Measurements from ENCODE around the gene KIF16B. TPM values are rescaled to one million over a fixed set of nuclear protein-coding genes. Genes with fewer than 3 reads are reported as not detected.

Gene KIF16B, protein sequence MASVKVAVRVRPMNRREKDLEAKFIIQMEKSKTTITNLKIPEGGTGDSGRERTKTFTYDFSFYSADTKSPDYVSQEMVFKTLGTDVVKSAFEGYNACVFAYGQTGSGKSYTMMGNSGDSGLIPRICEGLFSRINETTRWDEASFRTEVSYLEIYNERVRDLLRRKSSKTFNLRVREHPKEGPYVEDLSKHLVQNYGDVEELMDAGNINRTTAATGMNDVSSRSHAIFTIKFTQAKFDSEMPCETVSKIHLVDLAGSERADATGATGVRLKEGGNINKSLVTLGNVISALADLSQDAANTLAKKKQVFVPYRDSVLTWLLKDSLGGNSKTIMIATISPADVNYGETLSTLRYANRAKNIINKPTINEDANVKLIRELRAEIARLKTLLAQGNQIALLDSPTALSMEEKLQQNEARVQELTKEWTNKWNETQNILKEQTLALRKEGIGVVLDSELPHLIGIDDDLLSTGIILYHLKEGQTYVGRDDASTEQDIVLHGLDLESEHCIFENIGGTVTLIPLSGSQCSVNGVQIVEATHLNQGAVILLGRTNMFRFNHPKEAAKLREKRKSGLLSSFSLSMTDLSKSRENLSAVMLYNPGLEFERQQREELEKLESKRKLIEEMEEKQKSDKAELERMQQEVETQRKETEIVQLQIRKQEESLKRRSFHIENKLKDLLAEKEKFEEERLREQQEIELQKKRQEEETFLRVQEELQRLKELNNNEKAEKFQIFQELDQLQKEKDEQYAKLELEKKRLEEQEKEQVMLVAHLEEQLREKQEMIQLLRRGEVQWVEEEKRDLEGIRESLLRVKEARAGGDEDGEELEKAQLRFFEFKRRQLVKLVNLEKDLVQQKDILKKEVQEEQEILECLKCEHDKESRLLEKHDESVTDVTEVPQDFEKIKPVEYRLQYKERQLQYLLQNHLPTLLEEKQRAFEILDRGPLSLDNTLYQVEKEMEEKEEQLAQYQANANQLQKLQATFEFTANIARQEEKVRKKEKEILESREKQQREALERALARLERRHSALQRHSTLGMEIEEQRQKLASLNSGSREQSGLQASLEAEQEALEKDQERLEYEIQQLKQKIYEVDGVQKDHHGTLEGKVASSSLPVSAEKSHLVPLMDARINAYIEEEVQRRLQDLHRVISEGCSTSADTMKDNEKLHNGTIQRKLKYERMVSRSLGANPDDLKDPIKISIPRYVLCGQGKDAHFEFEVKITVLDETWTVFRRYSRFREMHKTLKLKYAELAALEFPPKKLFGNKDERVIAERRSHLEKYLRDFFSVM (N-terminal part only)
- total RNA-seq (2021; ENCODE audit: unreplicated experiment) (16.6 TPM), Bru-seq, nascent RNA (percentile 76 among the genes with signal in this experiment), BruChase-seq, experiment 1, labeled RNA remaining after a 2-hour chase (percentile 65 among the genes with signal in this experiment), BruChase-seq, experiment 2, labeled RNA remaining after a 6-hour chase (percentile 66 among the genes with signal in this experiment)
- polyA plus RNA-seq (2012; ENCODE audit: insufficient read length): 10.2 TPM
- long read RNA-seq, full-length matches to known transcripts: 2 of 70 reads
- long read RNA-seq, partial matches to known transcripts: 49 of 70 reads
- long read RNA-seq, other reads (novel, unspliced or antisense): 19 of 70 reads

DNA sequence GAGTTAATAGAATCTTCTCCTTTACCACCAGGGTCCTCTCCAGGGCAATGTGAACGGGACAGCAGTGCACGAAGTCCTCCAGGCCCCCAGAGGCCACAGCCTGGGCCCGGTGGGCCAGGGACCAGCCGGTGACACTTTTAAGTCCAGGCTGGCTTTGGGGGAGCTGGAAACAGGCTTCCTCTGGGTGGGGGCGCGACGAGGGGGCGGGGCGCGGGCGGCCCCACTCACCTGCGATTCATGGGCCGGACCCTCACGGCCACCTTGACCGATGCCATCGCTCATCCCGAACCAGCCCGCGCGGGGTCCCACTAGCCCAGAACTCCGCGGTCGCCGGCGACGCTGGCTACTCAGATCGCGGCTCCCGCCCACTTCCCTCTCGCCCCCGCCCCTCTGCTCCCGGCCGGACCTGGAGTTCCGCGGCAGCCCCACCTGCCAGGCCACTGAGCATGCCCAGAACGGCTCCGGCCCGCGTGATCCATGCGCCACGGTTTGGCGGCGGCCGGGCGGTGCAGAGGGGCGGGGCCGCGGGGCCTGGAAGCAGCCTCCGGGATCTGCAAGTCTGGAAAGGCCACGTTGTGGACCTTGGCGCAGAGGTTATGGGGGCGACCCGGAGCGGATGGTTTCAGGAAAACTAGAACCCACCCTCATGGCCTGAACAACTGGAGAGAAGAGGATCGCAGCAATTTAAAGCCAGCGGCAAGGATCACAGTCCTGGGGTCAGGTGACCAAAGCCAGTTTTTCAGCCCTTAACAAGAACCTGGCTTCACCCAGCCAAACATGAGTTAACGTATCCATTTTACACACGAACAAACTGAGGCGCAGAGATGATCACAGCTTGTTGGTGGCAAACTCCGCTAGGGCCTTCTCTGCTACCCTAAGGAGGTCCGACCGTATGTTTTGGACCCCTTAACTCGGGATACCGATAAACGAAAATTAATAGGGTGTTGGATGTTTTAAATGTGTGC is at the start of gene KIF16B:
Gene KIF16B (minus strand): TSS at position 448 of the 965 bp plus-strand sequence. CDS start 173 bp downstream, at position 275.
- Histone ChIP-seq H3K4me3 (ENCODE audit: low read depth in 2 of 2, low read length in 2 of 2) (peak within 1 kb of the TSS; percentile 81 to 95), H3K27me3 (ENCODE audit: control insufficient read depth, insufficient read depth, low read length) (no peaks in the 10 kb centered on the region), H3K4me1 (ENCODE audit: control insufficient read depth, insufficient read depth, low read length) (peaks cover 20% of the 10 kb centered on the region), H3K9me3 (ENCODE audit: control insufficient read depth, insufficient read depth, low read depth, low read length) (no peaks in the 10 kb centered on the region), H3K27ac (ENCODE audit: low read length) (peak within 1 kb of the TSS; percentile 99), H3K36me3 (ENCODE audit: control insufficient read depth, insufficient read depth, low read length) (peaks cover 6% of the 10 kb centered on the region; the same call in 1 of the 2 replicates)
- TF ChIP-seq, protein P1, sequence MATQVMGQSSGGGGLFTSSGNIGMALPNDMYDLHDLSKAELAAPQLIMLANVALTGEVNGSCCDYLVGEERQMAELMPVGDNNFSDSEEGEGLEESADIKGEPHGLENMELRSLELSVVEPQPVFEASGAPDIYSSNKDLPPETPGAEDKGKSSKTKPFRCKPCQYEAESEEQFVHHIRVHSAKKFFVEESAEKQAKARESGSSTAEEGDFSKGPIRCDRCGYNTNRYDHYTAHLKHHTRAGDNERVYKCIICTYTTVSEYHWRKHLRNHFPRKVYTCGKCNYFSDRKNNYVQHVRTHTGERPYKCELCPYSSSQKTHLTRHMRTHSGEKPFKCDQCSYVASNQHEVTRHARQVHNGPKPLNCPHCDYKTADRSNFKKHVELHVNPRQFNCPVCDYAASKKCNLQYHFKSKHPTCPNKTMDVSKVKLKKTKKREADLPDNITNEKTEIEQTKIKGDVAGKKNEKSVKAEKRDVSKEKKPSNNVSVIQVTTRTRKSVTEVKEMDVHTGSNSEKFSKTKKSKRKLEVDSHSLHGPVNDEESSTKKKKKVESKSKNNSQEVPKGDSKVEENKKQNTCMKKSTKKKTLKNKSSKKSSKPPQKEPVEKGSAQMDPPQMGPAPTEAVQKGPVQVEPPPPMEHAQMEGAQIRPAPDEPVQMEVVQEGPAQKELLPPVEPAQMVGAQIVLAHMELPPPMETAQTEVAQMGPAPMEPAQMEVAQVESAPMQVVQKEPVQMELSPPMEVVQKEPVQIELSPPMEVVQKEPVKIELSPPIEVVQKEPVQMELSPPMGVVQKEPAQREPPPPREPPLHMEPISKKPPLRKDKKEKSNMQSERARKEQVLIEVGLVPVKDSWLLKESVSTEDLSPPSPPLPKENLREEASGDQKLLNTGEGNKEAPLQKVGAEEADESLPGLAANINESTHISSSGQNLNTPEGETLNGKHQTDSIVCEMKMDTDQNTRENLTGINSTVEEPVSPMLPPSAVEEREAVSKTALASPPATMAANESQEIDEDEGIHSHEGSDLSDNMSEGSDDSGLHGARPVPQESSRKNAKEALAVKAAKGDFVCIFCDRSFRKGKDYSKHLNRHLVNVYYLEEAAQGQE (IDR thresholded peaks at IDR 0.05; ENCODE audit: insufficient read depth in 1 of 2, low read depth in 2 of 2, low read length in 1 of 2): no peak
- peak; percentile 64; the same call in 1 of the 2 replicates for TF ChIP-seq SIN3A (IDR thresholded peaks at IDR 0.05; ENCODE audit: borderline replicate concordance, insufficient read depth, low read depth, low read length)
- peak; percentile 79 for TF ChIP-seq TCF7L2 (IDR thresholded peaks at IDR 0.05; ENCODE audit: low read depth, low read length)
- peak; percentile 85 for TF ChIP-seq POLR2AphosphoS5 (IDR thresholded peaks at IDR 0.05; ENCODE audit: low read depth, low read length)
- TF ChIP-seq, protein P2, sequence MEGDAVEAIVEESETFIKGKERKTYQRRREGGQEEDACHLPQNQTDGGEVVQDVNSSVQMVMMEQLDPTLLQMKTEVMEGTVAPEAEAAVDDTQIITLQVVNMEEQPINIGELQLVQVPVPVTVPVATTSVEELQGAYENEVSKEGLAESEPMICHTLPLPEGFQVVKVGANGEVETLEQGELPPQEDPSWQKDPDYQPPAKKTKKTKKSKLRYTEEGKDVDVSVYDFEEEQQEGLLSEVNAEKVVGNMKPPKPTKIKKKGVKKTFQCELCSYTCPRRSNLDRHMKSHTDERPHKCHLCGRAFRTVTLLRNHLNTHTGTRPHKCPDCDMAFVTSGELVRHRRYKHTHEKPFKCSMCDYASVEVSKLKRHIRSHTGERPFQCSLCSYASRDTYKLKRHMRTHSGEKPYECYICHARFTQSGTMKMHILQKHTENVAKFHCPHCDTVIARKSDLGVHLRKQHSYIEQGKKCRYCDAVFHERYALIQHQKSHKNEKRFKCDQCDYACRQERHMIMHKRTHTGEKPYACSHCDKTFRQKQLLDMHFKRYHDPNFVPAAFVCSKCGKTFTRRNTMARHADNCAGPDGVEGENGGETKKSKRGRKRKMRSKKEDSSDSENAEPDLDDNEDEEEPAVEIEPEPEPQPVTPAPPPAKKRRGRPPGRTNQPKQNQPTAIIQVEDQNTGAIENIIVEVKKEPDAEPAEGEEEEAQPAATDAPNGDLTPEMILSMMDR (IDR thresholded peaks at IDR 0.05): no peak
- ChIA-PET CTCF (no interaction called here), POLR2A (no interaction called here)
- DNase-seq (ENCODE audit: low read depth, low spot score) (peak; percentile 82), ATAC-seq (peak; percentile 88)
- intact Hi-C loops (cut with micrococcal nuclease; ENCODE audit: unreplicated experiment): loop anchor here (5.0 kb wide), 1 partner anchor 56 kb away; no protein-coding TSS in a partner anchor
- in situ Hi-C loops (cut with HindIII; ENCODE audit: low pct_unique_long_range_greater_than_20kb, low sequenced_read_pairs): no loop called here
- BruUV-seq (replicated peaks): TSS peak; percentile 96
